H1 (cell line): ENCODE data around the gene DPYD. TPM values are rescaled to one million over a fixed set of nuclear protein-coding genes. Genes with fewer than 3 reads are reported as not detected.

ENCODE experiments used
- CTCF ChIA-PET: fragments of 300-600 bp; sonication (Branson Sonifier 250); formaldehyde crosslinking; loops from one replicate; lab custom pipeline; 2021; ENCODE audit not compliant: partially characterized antibody; lab: Charles Lee
- POLR2A ChIA-PET: fragments of 300-600 bp; sonication (Branson Sonifier 250); formaldehyde crosslinking; loops from one replicate; lab custom pipeline; 2021; ENCODE audit warnings: inconsistent platforms; ENCODE audit not compliant: partially characterized antibody; lab: Charles Lee
- DNase-seq, 2 experiments: peaks; one replicate each; pipeline versions ENCODE4 v3.0.0 to v3.0.0-alpha.2; 2010 to 2022; ENCODE audit warnings: low spot score in 2 of 2, low read depth in 1 of 2, mixed read lengths in 1 of 2
- FAIRE-seq: peaks from 2 replicates; lab custom pipeline; 2011; peaks lifted over from hg19 to GRCh38; lab: Jason Lieb, UNC
- H2AFZ ChIP-seq: 2 replicates; pipeline ENCODE4 v1.8.1; 2012; ENCODE audit warnings: low read length, inconsistent platforms
- H2AK5ac ChIP-seq: 2 replicates; pipeline ENCODE4 v1.6.1; 2013; ENCODE audit warnings: low read depth, low read length
- H2BK120ac ChIP-seq: replicated peaks from 2 replicates; pipeline ENCODE3; 2013; ENCODE audit warnings: low read depth, low read length, inconsistent platforms
- H2BK12ac ChIP-seq: 2 replicates; pipeline ENCODE4 v1.6.1; 2013; ENCODE audit warnings: low read depth, low read length
- H2BK15ac ChIP-seq: 2 replicates; pipeline ENCODE4 v1.6.1; 2013; ENCODE audit warnings: low read length
- H2BK20ac ChIP-seq: 2 replicates; pipeline ENCODE4 v1.6.1; 2013; ENCODE audit warnings: low read length
- H2BK5ac ChIP-seq: 2 replicates; pipeline ENCODE4 v1.6.1; 2013; ENCODE audit warnings: low read depth, low read length
- H3K14ac ChIP-seq: 2 replicates; pipeline ENCODE4 v1.6.1; 2013; ENCODE audit warnings: inconsistent platforms; ENCODE audit not compliant: insufficient read length
- H3K18ac ChIP-seq: 2 replicates; pipeline ENCODE4 v1.6.1; 2013; ENCODE audit warnings: low read length; ENCODE audit errors: extremely low read depth
- H3K23ac ChIP-seq: 2 replicates; pipeline ENCODE4 v1.6.1; 2013; ENCODE audit warnings: inconsistent platforms; ENCODE audit not compliant: insufficient read length
- H3K23me2 ChIP-seq: 2 replicates; pipeline ENCODE4 v1.6.1; 2013; ENCODE audit warnings: low read depth, low read length
- H3K27ac ChIP-seq: 2 replicates; pipeline ENCODE4 v1.6.1; 2011; ENCODE audit warnings: low read depth, low read length, inconsistent platforms
- H3K27me3 ChIP-seq, 4 experiments: replicated peaks in 1 of 4; 1 replicate in 1 of 4; 2 replicates in 3 of 4; pipeline versions ENCODE4 v1.6.1 to v1.8.1; 2011 to 2013; ENCODE audit warnings: low read length in 3 of 4, mild to moderate bottlenecking in 3 of 4, inconsistent platforms in 2 of 4, mixed read lengths in 2 of 4, moderate library complexity in 1 of 4; ENCODE audit not compliant: control insufficient read depth in 3 of 4, insufficient read depth in 3 of 4; ENCODE audit errors: extremely low read depth in 1 of 4
- H3K36me3 ChIP-seq, 4 experiments: 2 replicates each; pipeline versions ENCODE4 v1.6.1 to v1.8.1; 2011 to 2013; ENCODE audit warnings: mild to moderate bottlenecking in 4 of 4, low read length in 3 of 4, moderate library complexity in 2 of 4, control low read depth in 1 of 4, inconsistent platforms in 1 of 4; ENCODE audit not compliant: insufficient read depth in 4 of 4, control insufficient read depth in 2 of 4
- H3K4ac ChIP-seq: replicated peaks from 2 replicates; pipeline ENCODE3; 2013; ENCODE audit warnings: low read length, low read depth, mixed read lengths, inconsistent platforms; ENCODE audit not compliant: insufficient read length
- H3K4me1 ChIP-seq, 4 experiments: replicated peaks in 1 of 4; 1 replicate in 1 of 4; 2 replicates in 3 of 4; pipeline versions ENCODE4 v1.6.1 to v1.8.1; 2011 to 2013; ENCODE audit warnings: low read length in 3 of 4, inconsistent platforms in 2 of 4, mixed read lengths in 1 of 4; ENCODE audit not compliant: insufficient read depth in 4 of 4, control insufficient read depth in 3 of 4
- H3K4me2 ChIP-seq, 2 experiments: 2 replicates each; pipeline versions ENCODE4 v1.6.1 to v1.8.1; 2011 to 2013; ENCODE audit warnings: low read depth in 2 of 2, low read length in 2 of 2, control low read depth in 1 of 2, inconsistent platforms in 1 of 2, mild to moderate bottlenecking in 1 of 2; ENCODE audit not compliant: insufficient read depth in 1 of 2
- H3K4me3 ChIP-seq, 4 experiments: fragments of 200-600, 300-600 bp in 1 of 4; sonication (generic), shearing (Covaris generic), sonication (Bioruptor Twin) in 1 of 4; 2 replicates each; pipeline versions ENCODE4 v1.5.1 to v1.8.1; 2011 to 2016; ENCODE audit warnings: low read length in 4 of 4, low read depth in 3 of 4, control low read depth in 2 of 4, inconsistent platforms in 2 of 4, mild to moderate bottlenecking in 2 of 4, mixed read lengths in 1 of 4, moderate library complexity in 1 of 4; ENCODE audit not compliant: insufficient read depth in 2 of 4; ENCODE audit errors: extremely low read depth in 1 of 4
- H3K56ac ChIP-seq: replicated peaks from 2 replicates; pipeline ENCODE3; 2013; ENCODE audit warnings: low read depth, mild to moderate bottlenecking, mixed read lengths, low read length, inconsistent platforms; ENCODE audit not compliant: insufficient read length
- H3K79me1 ChIP-seq: 2 replicates; pipeline ENCODE4 v1.6.1; 2013; ENCODE audit warnings: low read depth, low read length, control low read depth
- H3K79me2 ChIP-seq, 2 experiments: 2 replicates each; pipeline versions ENCODE4 v1.6.1 to v1.8.1; 2012 to 2013; ENCODE audit warnings: low read length in 2 of 2, mild to moderate bottlenecking in 2 of 2, inconsistent platforms in 1 of 2; ENCODE audit not compliant: insufficient read depth in 2 of 2, control insufficient read depth in 1 of 2
- H3K9ac ChIP-seq, 4 experiments: replicated peaks in 1 of 4; 1 replicate in 1 of 4; 2 replicates in 3 of 4; pipeline versions ENCODE4 v1.6.1 to v1.8.1; 2011 to 2013; ENCODE audit warnings: low read depth in 3 of 4, low read length in 3 of 4, control low read depth in 2 of 4, mild to moderate bottlenecking in 2 of 4, moderate library complexity in 2 of 4, inconsistent platforms in 1 of 4; ENCODE audit errors: extremely low read depth in 1 of 4
- H3K9me3 ChIP-seq, 2 experiments: 2 replicates each; pipeline versions ENCODE4 v1.6.1 to v1.8.1; 2012 to 2013; ENCODE audit warnings: mild to moderate bottlenecking in 2 of 2, moderate library complexity in 2 of 2, control low read depth in 1 of 2, inconsistent platforms in 1 of 2, low read depth in 1 of 2, low read length in 1 of 2, mixed read lengths in 1 of 2; ENCODE audit not compliant: insufficient read depth in 2 of 2
- H4K20me1 ChIP-seq, 2 experiments: replicated peaks in 1 of 2; 2 replicates each; pipeline versions ENCODE3 to v1.8.1; 2011 to 2013; ENCODE audit warnings: inconsistent platforms in 2 of 2, low read length in 2 of 2, mild to moderate bottlenecking in 1 of 2; ENCODE audit not compliant: insufficient read depth in 2 of 2, control insufficient read depth in 1 of 2
- H4K5ac ChIP-seq: 2 replicates; pipeline ENCODE4 v1.6.1; 2013; ENCODE audit warnings: low read length, low read depth, mixed read lengths, inconsistent platforms; ENCODE audit not compliant: insufficient read length
- H4K8ac ChIP-seq: 2 replicates; pipeline ENCODE4 v1.8.0; 2013; ENCODE audit warnings: mild to moderate bottlenecking, moderate library complexity, low read length, inconsistent platforms; ENCODE audit not compliant: insufficient read depth; ENCODE audit errors: extremely low read depth
- H4K91ac ChIP-seq: replicated peaks from 2 replicates; pipeline ENCODE3; 2013; ENCODE audit warnings: low read length, mixed read lengths, inconsistent platforms; ENCODE audit not compliant: insufficient read length
- EP300 ChIP-seq, 2 experiments: IDR thresholded peaks; 1 replicate in 1 of 2; 2 replicates in 1 of 2; pipeline ENCODE4 v1.6.1; 2011 to 2012; ENCODE audit warnings: low read depth in 2 of 2, low read length in 2 of 2, mild to moderate bottlenecking in 2 of 2, borderline replicate concordance in 1 of 2, inconsistent platforms in 1 of 2, moderate library complexity in 1 of 2
- GTF2F1 ChIP-seq: IDR thresholded peaks from 2 replicates; pipeline ENCODE4 v1.6.1; 2012; ENCODE audit warnings: low read depth, low read length, improper control_type of control experiment, borderline replicate concordance
- SRF ChIP-seq: IDR thresholded peaks from 2 replicates; pipeline ENCODE4 v1.6.1; 2011; ENCODE audit warnings: mild to moderate bottlenecking, low read depth, low read length, moderate library complexity
- WGBS, 2 experiments: shearing (Covaris generic) in 1 of 2; methylation state at CpG; one replicate each; pipeline versions ENCODE4 v1.1.6 to v1.1.7; 2013 to 2015; ENCODE audit warnings: low lambda C conversion rate in 2 of 2, mixed read lengths in 2 of 2, inconsistent platforms in 1 of 2, low coverage in 1 of 2, missing lambda C conversion rate in 1 of 2; ENCODE audit not compliant: insufficient replicate concordance in 2 of 2, insufficient coverage in 1 of 2, insufficient read length in 1 of 2; ENCODE audit errors: extremely low coverage in 1 of 2, missing lambda C conversion rate in 1 of 2; 5-methylcytosine and 5-hydroxymethylcytosine counted together
- polyA plus RNA-seq, 7 experiments: library from polyadenylated mRNA; depleted of rRNA in 3 of 7; stranded (reverse) in 5 of 7; unstranded in 2 of 7; fragments of >200 nt in 5 of 7; fragments of 200-250 nt in 2 of 7; gene quantifications; 1 replicate in 5 of 7; 2 replicates in 1 of 7; 4 replicates in 1 of 7; pipeline versions ENCODE4 v1.2.1 to v1.2.3, GENCODE V29; 2011 to 2013; ENCODE audit warnings: missing spikeins in 2 of 7, mixed read lengths in 2 of 7
- total RNA-seq: library from RNA; stranded (reverse); fragmentation: NEBNext Ultra II Directional; extraction: Animal tissue kit (Norgen Biotek cat#: 25700); gene quantifications from 2 replicates; pipeline ENCODE4 v1.2.1, GENCODE V29; 2021

Gene DPYD
- total and polyA plus RNA-seq, 2 of the 8 experiments (the other 6 are each of a cell fraction or from before 2014, with no cell fraction given) = 0.29 to 0.73 TPM

- Histone ChIP-seq H3K9me3 (no peaks in the 10 kb centered on the region), H3K4me1 (no peaks in the 10 kb centered on the region), H2BK5ac (no peak overlapping the region), H3K18ac (no peak overlapping the region), H2BK120ac (no peak overlapping the region), H3K23ac (no peak overlapping the region), H3K4me2 (no peak overlapping the region), H2BK12ac (no peak overlapping the region), H4K91ac (no peak overlapping the region), H3K4me3 (no peak overlapping the region), H3K23me2 (no peaks in the 10 kb centered on the region), H4K5ac (no peak overlapping the region), H2BK15ac (no peak overlapping the region), H3K4ac (no peak overlapping the region), H3K14ac (no peak overlapping the region), H3K27me3 (no peaks in the 10 kb centered on the region), H3K36me3 (no peaks in the 10 kb centered on the region), H2AK5ac (no peak overlapping the region), H3K27ac (no peak overlapping the region), H2BK20ac (no peak overlapping the region), H4K8ac (no peak overlapping the region), H3K79me2 (no peaks in the 10 kb centered on the region), H4K20me1 (no peaks in the 10 kb centered on the region), H3K9ac (no peak overlapping the region), H3K56ac (no peak overlapping the region), H3K79me1 (no peaks in the 10 kb centered on the region), H2AFZ (no peak overlapping the region)
- no peak for FAIRE-seq
- CTCF ChIA-PET = interaction anchor here (0.6 kb wide), 2 partner anchors 50 to 640 kb away, joined by 3 to 4 read pairs; no protein-coding TSS in a partner anchor
- no peak for DNase-seq
- 77% methylated on average over 4 of the region's 4 CpGs; no CpG with 5 or more reads in 1 of the 2 experiments for WGBS, 2 experiments
- TF ChIP-seq SRF (no peak), GTF2F1 (no peak), EP300 (IDR thresholded peaks at IDR 0.05; ENCODE audit: borderline replicate concordance in 1 of 2, low read depth in 2 of 2, low read length in 2 of 2) (no peak)
- POLR2A ChIA-PET = no interaction called here
Observed at GRCh38 chr1:97379387-97380075, 541.3 kb downstream of the DPYD start.
